Measurements from ENCODE around the gene FCGR3A.
A peak's percentile ranks its signal among the peaks of the same experiment; 100 is the strongest.
"Not testable (repeated sequence)": the region's sequence is repeated elsewhere in the genome, so short reads cannot be mapped to it uniquely, and the experiment has no call there.

Gene FCGR3A

GRCh38 chr1:161529463-161530104, 20.0 kb downstream of the FCGR3A start:
- not testable (repeated sequence) for DNase-seq

GRCh38 chr1:161528550-161528949, 21.1 kb downstream of the FCGR3A start:
- not testable (repeated sequence) for DNase-seq

GRCh38 chr1:161525918-161526317, 23.7 kb downstream of the FCGR3A start:
- DNase-seq: not testable (repeated sequence)

GRCh38 chr1:161525321-161525720, 24.3 kb downstream of the FCGR3A start:
- not testable (repeated sequence) for DNase-seq

- DNase-seq: not testable (repeated sequence)
Observed at GRCh38 chr1:161524742-161525291, 24.8 kb downstream of the FCGR3A start.

- DNase-seq: peak; percentile 93
Observed at GRCh38 chr1:161523817-161524741, 25.5 kb downstream of the FCGR3A start, which contains the start of gene HSPA6. Gene HSPA6 (plus strand): TSS chr1:161524540. CDS start chr1:161524659, 119 bp downstream.

GRCh38 chr1:161523041-161523816, 26.4 kb downstream of the FCGR3A start:
- DNase-seq: not testable (repeated sequence)

- not testable (repeated sequence) for DNase-seq
Observed at GRCh38 chr1:161513953-161514352, 35.7 kb downstream of the FCGR3A start.

- not testable (repeated sequence) for DNase-seq
Observed at GRCh38 chr1:161513448-161513780, 36.2 kb downstream of the FCGR3A start.

- DNase-seq: not testable (repeated sequence)
Observed at GRCh38 chr1:161512636-161513447, 36.8 kb downstream of the FCGR3A start.

GRCh38 chr1:161511756-161512060, 37.9 kb downstream of the FCGR3A start:
- no peak for DNase-seq

GRCh38 chr1:161511018-161511755, 38.4 kb downstream of the FCGR3A start:
- DNase-seq: no peak

GRCh38 chr1:161510477-161510876, 39.1 kb downstream of the FCGR3A start:
- DNase-seq: no peak

- no peak for DNase-seq
Observed at GRCh38 chr1:161506336-161507223, 43.0 kb downstream of the FCGR3A start.

GRCh38 chr1:161505686-161506085, 43.9 kb downstream of the FCGR3A start:
- DNase-seq: no peak

GRCh38 chr1:161503394-161503748, 46.2 kb downstream of the FCGR3A start:
- DNase-seq: no peak

GRCh38 chr1:161502641-161503393, 46.8 kb downstream of the FCGR3A start:
- DNase-seq: no peak

GRCh38 chr1:161502181-161502580, 47.4 kb downstream of the FCGR3A start:
- no peak for DNase-seq

- no peak for DNase-seq
Observed at GRCh38 chr1:161501234-161501633, 48.4 kb downstream of the FCGR3A start.

Measured in kidney glomerular epithelial cell (primary cell).